Chondrocyte (in vitro differentiated cells): ENCODE results near the gene DGCR6L. TPM values are rescaled to one million over a fixed set of nuclear protein-coding genes. Genes with fewer than 3 reads are reported as not detected.
"Not testable (repeated sequence)": the region's sequence is repeated elsewhere in the genome, so short reads cannot be mapped to it uniquely, and the experiment has no call there.

Experiments used
- DNase-seq: peaks from one replicate; pipeline ENCODE4 v3.0.0; 2021; ENCODE audit warnings: mixed read lengths, low spot score
- H3K27ac Mint-ChIP-seq: one replicate; pipeline ENCODE4 v1.8.0; 2021; ENCODE audit warnings: mild to moderate bottlenecking, moderate library complexity, mixed read lengths; ENCODE audit not compliant: unreplicated experiment
- H3K27me3 Mint-ChIP-seq: 2 replicates; pipeline ENCODE4 v1.8.0; 2021; ENCODE audit warnings: low read depth, mixed read lengths
- H3K36me3 Mint-ChIP-seq: 2 replicates; pipeline ENCODE4 v1.8.0; 2021; ENCODE audit warnings: low read depth, mixed read lengths
- H3K4me1 Mint-ChIP-seq: 2 replicates; pipeline ENCODE4 v1.8.0; 2021; ENCODE audit warnings: low read depth, mild to moderate bottlenecking, mixed read lengths
- H3K4me3 Mint-ChIP-seq: one replicate; pipeline ENCODE4 v1.8.0; 2021; ENCODE audit warnings: mild to moderate bottlenecking, moderate library complexity, mixed read lengths; ENCODE audit not compliant: unreplicated experiment
- H3K9me3 Mint-ChIP-seq: 2 replicates; pipeline ENCODE4 v1.8.0; 2021; ENCODE audit warnings: low read depth, mixed read lengths
- total RNA-seq: library from RNA; stranded (reverse); gene quantifications from 3 replicates; pipeline ENCODE4 v1.2.1, GENCODE V29; 2021
- TF ChIP-seq, protein P1 (sequence below): fragments of 200-600 bp; sonication (generic); IDR thresholded peaks from 2 replicates; pipeline ENCODE4 v1.5.0; 2021; ENCODE audit warnings: antibody characterized with exemption, mild to moderate bottlenecking, moderate library complexity

The DGCR6L gene
- total RNA-seq, 1 donor from 2014 or later, result 45.7 TPM

DNA sequence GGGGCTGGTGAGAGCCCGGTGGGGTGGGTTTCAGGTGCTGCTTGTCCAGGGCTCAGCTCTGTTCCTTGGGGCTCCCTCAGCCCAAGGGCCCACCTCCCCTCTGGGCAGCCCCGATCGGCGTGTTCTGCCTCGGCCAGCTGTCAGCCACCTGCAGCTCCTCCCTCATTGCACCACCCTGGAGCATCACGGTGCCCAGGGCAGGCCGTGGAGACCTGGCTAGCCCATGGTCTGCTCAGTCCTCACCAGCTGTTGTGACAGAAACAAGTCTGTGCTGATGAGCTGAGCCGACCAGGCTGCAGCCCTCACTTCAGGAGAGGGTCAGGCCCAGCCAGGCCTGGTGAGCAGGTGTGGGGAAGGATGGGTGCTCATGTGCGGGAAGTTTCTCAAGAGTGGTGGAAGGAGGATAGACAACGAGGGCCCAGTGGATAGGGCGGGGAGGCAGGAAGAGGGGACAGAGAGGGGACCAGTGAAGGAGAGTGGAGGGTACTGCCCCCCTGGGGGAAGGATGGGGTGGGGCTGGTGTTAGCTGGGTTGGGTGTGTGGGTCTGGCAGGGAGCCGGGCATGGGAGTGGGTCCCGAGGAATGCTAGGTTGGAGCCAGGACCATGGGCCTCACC is 35.3 kb downstream of the DGCR6L start:
- Mint-ChIP-seq H3K4me3 (no peak overlapping the region), H3K36me3 (no peaks in the 10 kb centered on the region), H3K27me3 (peaks cover 6% of the 10 kb centered on the region), H3K4me1 (no peaks in the 10 kb centered on the region), H3K27ac (no peak overlapping the region), H3K9me3 (no peaks in the 10 kb centered on the region)
- TF ChIP-seq, protein P1, sequence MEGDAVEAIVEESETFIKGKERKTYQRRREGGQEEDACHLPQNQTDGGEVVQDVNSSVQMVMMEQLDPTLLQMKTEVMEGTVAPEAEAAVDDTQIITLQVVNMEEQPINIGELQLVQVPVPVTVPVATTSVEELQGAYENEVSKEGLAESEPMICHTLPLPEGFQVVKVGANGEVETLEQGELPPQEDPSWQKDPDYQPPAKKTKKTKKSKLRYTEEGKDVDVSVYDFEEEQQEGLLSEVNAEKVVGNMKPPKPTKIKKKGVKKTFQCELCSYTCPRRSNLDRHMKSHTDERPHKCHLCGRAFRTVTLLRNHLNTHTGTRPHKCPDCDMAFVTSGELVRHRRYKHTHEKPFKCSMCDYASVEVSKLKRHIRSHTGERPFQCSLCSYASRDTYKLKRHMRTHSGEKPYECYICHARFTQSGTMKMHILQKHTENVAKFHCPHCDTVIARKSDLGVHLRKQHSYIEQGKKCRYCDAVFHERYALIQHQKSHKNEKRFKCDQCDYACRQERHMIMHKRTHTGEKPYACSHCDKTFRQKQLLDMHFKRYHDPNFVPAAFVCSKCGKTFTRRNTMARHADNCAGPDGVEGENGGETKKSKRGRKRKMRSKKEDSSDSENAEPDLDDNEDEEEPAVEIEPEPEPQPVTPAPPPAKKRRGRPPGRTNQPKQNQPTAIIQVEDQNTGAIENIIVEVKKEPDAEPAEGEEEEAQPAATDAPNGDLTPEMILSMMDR, result no peak
- DNase-seq, result no peak

DNA sequence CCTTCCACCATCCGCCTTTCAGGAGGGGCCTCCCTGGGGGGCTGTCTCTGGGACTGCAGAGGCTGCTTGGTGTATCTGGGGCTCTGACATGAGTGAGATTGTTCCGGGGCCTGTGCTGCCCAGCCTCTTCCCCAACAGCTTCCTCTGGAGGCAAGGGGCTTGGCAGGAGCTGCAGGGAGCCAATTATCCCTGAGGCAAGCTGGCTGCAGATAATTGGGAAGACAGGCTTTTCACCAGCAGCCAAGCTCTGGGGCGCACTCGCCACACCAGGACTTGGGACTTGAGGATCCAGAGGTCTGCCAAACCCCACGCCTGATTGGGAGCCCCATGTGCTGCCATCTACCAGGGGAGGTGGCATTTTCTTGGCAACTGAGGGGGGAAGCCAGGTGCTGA is 36.2 kb downstream of the DGCR6L start:
- H3K9me3 Mint-ChIP-seq, result no peaks in the 10 kb centered on the region
- H3K4me3 Mint-ChIP-seq, result no peak overlapping the region
- H3K27ac Mint-ChIP-seq, result no peak overlapping the region
- DNase-seq, result no peak
- H3K27me3 Mint-ChIP-seq, result peaks cover 6% of the 10 kb centered on the region
- TF ChIP-seq, protein P1, result no peak
- no peaks in the 10 kb centered on the region for H3K4me1 Mint-ChIP-seq
- H3K36me3 Mint-ChIP-seq, result no peaks in the 10 kb centered on the region

DNA sequence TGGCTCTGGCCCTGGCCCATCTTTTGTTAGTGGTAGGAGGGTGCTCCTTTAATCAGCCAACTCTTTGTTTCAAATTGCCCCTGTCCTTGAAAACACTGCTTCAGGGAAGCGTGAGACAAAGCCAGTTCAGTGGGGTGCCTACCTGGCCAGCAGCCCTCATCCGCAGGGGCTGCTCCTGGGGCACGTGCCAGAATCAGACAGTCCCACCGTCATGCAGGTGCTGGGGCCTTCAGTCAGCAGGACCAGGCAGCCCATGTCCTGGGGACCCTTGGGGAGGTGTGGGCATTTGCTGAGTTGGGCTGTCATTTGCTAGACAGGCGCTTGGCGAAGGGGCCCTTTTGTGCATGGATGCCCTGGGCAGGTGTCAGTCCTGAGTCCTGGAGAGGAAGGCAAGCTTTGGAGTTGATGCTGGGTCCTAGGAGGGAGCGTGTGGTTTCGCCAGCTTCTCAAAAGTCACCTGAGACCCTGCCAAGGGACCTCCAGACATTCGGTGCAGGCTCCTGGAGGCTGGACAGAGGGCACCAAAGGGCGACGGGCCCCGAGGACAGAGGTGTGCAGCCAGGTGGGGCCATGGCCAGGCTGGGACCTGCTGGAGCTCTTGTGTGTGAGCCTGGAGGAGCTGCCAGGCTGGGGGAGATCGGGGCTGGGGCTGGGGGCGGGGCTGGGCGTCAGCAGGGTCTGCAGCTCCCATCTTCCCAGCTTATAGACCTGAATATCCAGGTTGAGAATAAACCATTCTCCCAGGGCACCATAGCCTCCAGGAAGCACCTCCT is 36.8 kb downstream of the DGCR6L start:
- Mint-ChIP-seq H3K4me1 (no peaks in the 10 kb centered on the region), H3K4me3 (no peak overlapping the region), H3K27ac (no peak overlapping the region), H3K36me3 (no peaks in the 10 kb centered on the region), H3K27me3 (peaks cover 6% of the 10 kb centered on the region), H3K9me3 (no peaks in the 10 kb centered on the region)
- no peak for DNase-seq
- TF ChIP-seq, protein P1, result no peak

DNA sequence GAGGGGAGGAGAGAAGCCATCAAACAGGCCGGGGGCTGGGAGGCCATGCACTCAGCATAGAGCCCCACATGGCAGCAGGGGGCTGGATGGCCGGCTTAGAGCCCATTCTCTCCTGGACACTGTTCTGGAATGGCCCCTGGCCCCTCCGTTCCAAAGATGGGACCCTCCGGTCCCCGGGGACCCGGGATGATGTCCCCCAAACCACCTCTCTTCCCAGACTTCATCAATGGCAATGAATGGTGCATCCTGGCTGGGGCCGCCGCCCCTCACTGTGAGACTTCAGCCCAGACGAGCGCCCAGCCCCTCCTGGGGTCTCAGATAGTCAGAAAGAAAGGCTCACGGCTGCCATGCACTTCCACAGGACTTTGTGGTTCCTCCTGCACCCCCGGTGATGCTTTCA is 38.0 kb downstream of the DGCR6L start:
- H3K4me1 Mint-ChIP-seq, result no peaks in the 10 kb centered on the region

DNA sequence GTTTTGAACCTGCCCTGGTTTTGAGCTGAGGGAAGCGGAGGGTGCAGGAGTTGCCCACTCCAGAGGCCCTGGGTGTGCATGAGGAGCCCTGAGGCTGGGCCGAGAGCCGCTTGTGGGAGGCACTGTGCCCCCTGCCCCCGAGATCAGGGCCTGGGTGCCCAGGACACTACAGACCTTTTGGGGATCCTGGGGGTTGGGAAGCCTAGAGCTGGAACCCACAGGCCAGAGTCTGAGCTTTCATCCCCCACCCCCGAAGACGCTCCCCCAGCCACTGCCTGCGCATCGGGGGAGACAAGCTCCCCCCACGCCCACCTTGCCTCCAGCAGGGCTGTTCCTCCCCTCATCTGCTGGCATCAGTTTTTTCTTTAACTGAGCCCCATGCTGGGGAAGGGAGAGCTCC is 38.4 kb downstream of the DGCR6L start:
- DNase-seq, H3K36me3 Mint-ChIP-seq, H3K9me3 Mint-ChIP-seq, H3K27ac Mint-ChIP-seq, H3K4me1 Mint-ChIP-seq, H3K4me3 Mint-ChIP-seq, H3K27me3 Mint-ChIP-seq: not testable (repeated sequence)

More for the DNA sequence above, 38.0 kb downstream of the DGCR6L start:
- peaks cover 6% of the 10 kb centered on the region for H3K27me3 Mint-ChIP-seq
- no peaks in the 10 kb centered on the region for H3K36me3 Mint-ChIP-seq
- DNase-seq, result no peak
- no peak overlapping the region for H3K27ac Mint-ChIP-seq
- TF ChIP-seq, protein P1, result no peak
- H3K4me3 Mint-ChIP-seq, result no peak overlapping the region
- H3K9me3 Mint-ChIP-seq, result no peaks in the 10 kb centered on the region

DNA sequence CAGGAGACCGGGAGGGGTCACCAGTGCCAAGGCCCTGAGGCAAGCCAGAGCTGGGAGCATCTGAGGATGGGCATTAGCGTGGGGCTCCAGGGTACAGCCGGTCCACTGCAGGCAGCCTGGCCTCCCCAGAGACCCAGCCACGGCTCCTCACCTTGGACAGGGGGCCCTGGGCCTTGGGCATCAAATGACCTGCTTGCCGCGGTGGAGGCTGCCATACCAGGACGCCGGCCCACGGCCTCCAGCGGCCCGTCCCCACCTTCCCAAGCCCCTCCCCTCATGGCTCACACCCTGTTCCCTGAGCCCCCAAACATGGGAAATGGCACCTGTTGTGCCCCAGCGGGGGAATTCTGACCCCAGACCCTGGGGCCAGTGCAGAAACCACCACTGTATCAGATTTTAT is 39.0 kb downstream of the DGCR6L start:
- DNase-seq, result no peak
- Mint-ChIP-seq H3K36me3 (no peaks in the 10 kb centered on the region), H3K4me3 (no peak overlapping the region), H3K27me3 (peaks cover 4% of the 10 kb centered on the region), H3K4me1 (no peaks in the 10 kb centered on the region), H3K27ac (no peak overlapping the region), H3K9me3 (no peaks in the 10 kb centered on the region)
- TF ChIP-seq, protein P1, result no peak

DNA sequence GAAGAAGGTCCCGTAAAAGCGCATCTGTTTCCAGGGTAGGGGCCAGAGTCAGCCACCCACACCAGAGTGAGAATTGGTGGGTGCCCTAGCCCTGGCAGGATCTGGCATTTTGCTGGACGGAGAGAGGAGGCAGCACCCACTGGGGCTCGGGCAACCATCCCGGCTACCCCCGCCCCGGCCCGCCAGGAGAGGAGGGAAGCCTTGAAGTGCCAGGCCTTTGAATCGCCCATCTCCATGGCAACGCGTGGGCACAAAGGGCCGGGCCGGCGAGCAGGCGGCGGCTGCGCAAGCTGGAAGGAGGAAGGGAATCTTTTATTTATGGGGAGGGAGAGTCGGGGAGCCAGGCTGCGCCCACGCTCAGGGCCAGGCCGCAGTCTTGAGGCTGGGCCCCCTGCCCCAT is 39.7 kb downstream of the DGCR6L start:
- H3K36me3 Mint-ChIP-seq, H3K4me3 Mint-ChIP-seq, H3K27me3 Mint-ChIP-seq, DNase-seq, H3K27ac Mint-ChIP-seq, H3K9me3 Mint-ChIP-seq, H3K4me1 Mint-ChIP-seq: not testable (repeated sequence)
